Sciatic nerve (tissue), 2 donors: ENCODE data around the gene NCKAP5. TPM values are rescaled to one million over a fixed set of nuclear protein-coding genes. Genes with fewer than 3 reads are reported as not detected.
"Not testable (repeated sequence)": the region's sequence is repeated elsewhere in the genome, so short reads cannot be mapped to it uniquely, and the experiment has no call there.

Experiments used
- ATAC-seq: fragments of 200-7000 bp; cut with Tn5 transposase; one replicate; pipeline ENCODE4 v1.9.1; 2020; ENCODE audit warnings: mild to moderate bottlenecking, moderate library complexity
- DNase-seq: peaks from one replicate; pipeline ENCODE4 v3.0.0-alpha.2; 2020; ENCODE audit warnings: low spot score
- intact Hi-C: fragments of 100-400 bp; cut with DNase I; formaldehyde crosslinking; loops from one replicate; pipeline ENCODE4 v1.14.2; 2022
- total RNA-seq: library from RNA; stranded (reverse); fragmentation: NEBNext Ultra II Directional; extraction: Animal tissue kit (Norgen Biotek cat#: 25700); gene quantifications from one replicate; pipeline ENCODE4 v1.2.1, GENCODE V29; 2021
- donor health status: DM: no; HTN: no; CAD: no.
- donor health status: DM: no; HTN: no; CAD: no.

The NCKAP5 gene
- total RNA-seq, 1 donor from 2014 or later = 10.5 TPM

GRCh38 chr2:132725748-132726147 is 842.5 kb downstream of the NCKAP5 start:
- DNase-seq (no peak), ATAC-seq (no peak)
- intact Hi-C loops = no loop called here

GRCh38 chr2:132725148-132725547 is 843.1 kb downstream of the NCKAP5 start:
- intact Hi-C loops = no loop called here
- no peak for DNase-seq
- no peak for ATAC-seq

- intact Hi-C loops = no loop called here
- ATAC-seq (no peak), DNase-seq (no peak)
Measured at GRCh38 chr2:132721938-132722337, 846.3 kb downstream of the NCKAP5 start.

- DNase-seq = no peak
- ATAC-seq = no peak
- intact Hi-C loops = no loop called here
Measured at GRCh38 chr2:132720393-132720792, 847.9 kb downstream of the NCKAP5 start.

- no peak for DNase-seq
- intact Hi-C loops = no loop called here
- no peak for ATAC-seq
Measured at GRCh38 chr2:132719480-132719879, 848.8 kb downstream of the NCKAP5 start.

GRCh38 chr2:132716954-132717353 is 851.3 kb downstream of the NCKAP5 start:
- intact Hi-C loops = no loop called here
- DNase-seq = no peak
- no peak for ATAC-seq

- DNase-seq = no peak
- no peak for ATAC-seq
- intact Hi-C loops = no loop called here
Measured at GRCh38 chr2:132715386-132716351, 852.6 kb downstream of the NCKAP5 start.

- intact Hi-C loops = no loop called here
- no peak for ATAC-seq
- DNase-seq = no peak
Measured at GRCh38 chr2:132703396-132703795, 864.9 kb downstream of the NCKAP5 start.

GRCh38 chr2:132701810-132702209 is 866.5 kb downstream of the NCKAP5 start:
- intact Hi-C loops = no loop called here
- no peak for DNase-seq
- ATAC-seq = no peak

- ATAC-seq, intact Hi-C loops, DNase-seq: not testable (repeated sequence)
Measured at GRCh38 chr2:132699802-132700201, 868.5 kb downstream of the NCKAP5 start.

GRCh38 chr2:132698347-132698746 is 869.9 kb downstream of the NCKAP5 start:
- ATAC-seq, intact Hi-C loops, DNase-seq: not testable (repeated sequence)

- intact Hi-C loops = no loop called here
- DNase-seq = no peak
- no peak for ATAC-seq
Measured at GRCh38 chr2:132697556-132698205, 870.6 kb downstream of the NCKAP5 start.

GRCh38 chr2:132692816-132693215 is 875.4 kb downstream of the NCKAP5 start:
- peak; percentile 30 for ATAC-seq
- no peak for DNase-seq
- intact Hi-C loops = no loop called here

- DNase-seq (no peak), ATAC-seq (no peak)
- intact Hi-C loops = no loop called here
Measured at GRCh38 chr2:132691556-132691955, 876.7 kb downstream of the NCKAP5 start.

GRCh38 chr2:132690664-132691303 is 877.5 kb downstream of the NCKAP5 start:
- DNase-seq = no peak
- no peak for ATAC-seq
- intact Hi-C loops = no loop called here

- intact Hi-C loops = no loop called here
- DNase-seq = no peak
- no peak for ATAC-seq
Measured at GRCh38 chr2:132681766-132682165, 886.5 kb downstream of the NCKAP5 start.

- DNase-seq (no peak), ATAC-seq (no peak)
- intact Hi-C loops = no loop called here
Measured at GRCh38 chr2:132680544-132680943, 887.7 kb downstream of the NCKAP5 start.

GRCh38 chr2:132678483-132678882 is 889.8 kb downstream of the NCKAP5 start:
- intact Hi-C loops = no loop called here
- DNase-seq = no peak
- no peak for ATAC-seq

GRCh38 chr2:132677661-132678060 is 890.6 kb downstream of the NCKAP5 start:
- DNase-seq (no peak), ATAC-seq (no peak)
- intact Hi-C loops = no loop called here

GRCh38 chr2:132676999-132677398 is 891.3 kb downstream of the NCKAP5 start:
- DNase-seq = no peak
- ATAC-seq = no peak
- intact Hi-C loops = no loop called here
